Glutamatergic neuron (in vitro differentiated cells): Measurements from ENCODE around the gene PTPN7. TPM values are rescaled to one million over a fixed set of nuclear protein-coding genes. Genes with fewer than 3 reads are reported as not detected.

Experiments used
- DNase-seq: peaks from one replicate; pipeline ENCODE4 v3.0.0; 2022
- H3K27ac Mint-ChIP-seq: one replicate; pipeline ENCODE4 v1.8.0; 2020; ENCODE audit warnings: mild to moderate bottlenecking, mixed read lengths, inconsistent platforms; ENCODE audit not compliant: unreplicated experiment
- H3K27me3 Mint-ChIP-seq: one replicate; pipeline ENCODE4 v1.8.0; 2020; ENCODE audit warnings: mild to moderate bottlenecking, moderate library complexity, mixed read lengths, inconsistent platforms; ENCODE audit not compliant: unreplicated experiment
- H3K36me3 Mint-ChIP-seq: one replicate; pipeline ENCODE4 v1.8.0; 2020; ENCODE audit warnings: mild to moderate bottlenecking, mixed read lengths, inconsistent platforms; ENCODE audit not compliant: unreplicated experiment
- H3K4me1 Mint-ChIP-seq: one replicate; pipeline ENCODE4 v1.8.0; 2020; ENCODE audit warnings: mild to moderate bottlenecking, low read depth, mixed read lengths, inconsistent platforms; ENCODE audit not compliant: unreplicated experiment
- H3K4me3 Mint-ChIP-seq: one replicate; pipeline ENCODE4 v1.8.0; 2020; ENCODE audit warnings: mild to moderate bottlenecking, mixed read lengths, inconsistent platforms; ENCODE audit not compliant: unreplicated experiment
- H3K9me3 Mint-ChIP-seq: one replicate; pipeline ENCODE4 v1.8.0; 2020; ENCODE audit warnings: mild to moderate bottlenecking, moderate library complexity, mixed read lengths, inconsistent platforms; ENCODE audit not compliant: unreplicated experiment
- CTCF ChIP-seq: fragments of 200-600 bp; sonication (generic); IDR thresholded peaks from one replicate; pipeline ENCODE4 v1.5.0; 2021; ENCODE audit not compliant: partially characterized antibody, unreplicated experiment
- total RNA-seq: library from RNA; stranded (reverse); fragmentation: NEBNext Ultra II Directional; extraction: Animal tissue kit (Norgen Biotek cat#: 25700); gene quantifications from one replicate; pipeline ENCODE4 v1.2.1, GENCODE V29; 2021; ENCODE audit not compliant: unreplicated experiment

The PTPN7 gene
- total RNA-seq, 1 donor from 2014 or later, result not detected

GRCh38 chr1:202129453-202130296, 30.7 kb downstream of the PTPN7 start:
- Mint-ChIP-seq H3K4me1 (peaks cover 6% of the 10 kb centered on the region), H3K27me3 (no peaks in the 10 kb centered on the region), H3K27ac (no peak overlapping the region), H3K36me3 (no peaks in the 10 kb centered on the region), H3K4me3 (no peak overlapping the region), H3K9me3 (peaks cover 4% of the 10 kb centered on the region)
- TF ChIP-seq CTCF, result no peak
- DNase-seq, result no peak

- TF ChIP-seq CTCF, result no peak
- Mint-ChIP-seq H3K27me3 (no peaks in the 10 kb centered on the region), H3K36me3 (no peaks in the 10 kb centered on the region), H3K4me1 (peaks cover 9% of the 10 kb centered on the region), H3K4me3 (no peak overlapping the region), H3K27ac (no peak overlapping the region), H3K9me3 (peaks cover 7% of the 10 kb centered on the region)
- no peak for DNase-seq
Measured at GRCh38 chr1:202127836-202128622, 32.4 kb downstream of the PTPN7 start.

- H3K4me3 Mint-ChIP-seq, result no peak overlapping the region
- no peak for TF ChIP-seq CTCF
- H3K9me3 Mint-ChIP-seq, result peaks cover 5% of the 10 kb centered on the region
- no peak for DNase-seq
- no peak overlapping the region for H3K27ac Mint-ChIP-seq
- H3K27me3 Mint-ChIP-seq, result no peaks in the 10 kb centered on the region
- peaks cover 7% of the 10 kb centered on the region for H3K4me1 Mint-ChIP-seq
- H3K36me3 Mint-ChIP-seq, result no peaks in the 10 kb centered on the region
Measured at GRCh38 chr1:202127061-202127460, 33.3 kb downstream of the PTPN7 start.

GRCh38 chr1:202126426-202126825, 34.0 kb downstream of the PTPN7 start:
- H3K4me1 Mint-ChIP-seq, result peaks cover 7% of the 10 kb centered on the region
- H3K36me3 Mint-ChIP-seq, result no peaks in the 10 kb centered on the region
- DNase-seq, result no peak
- peaks cover 8% of the 10 kb centered on the region for H3K9me3 Mint-ChIP-seq
- H3K4me3 Mint-ChIP-seq, result no peak overlapping the region
- peaks cover 5% of the 10 kb centered on the region for H3K27me3 Mint-ChIP-seq
- H3K27ac Mint-ChIP-seq, result no peak overlapping the region
- TF ChIP-seq CTCF, result no peak

GRCh38 chr1:202125611-202126010, 34.8 kb downstream of the PTPN7 start:
- Mint-ChIP-seq H3K4me1 (peaks cover 7% of the 10 kb centered on the region), H3K27ac (no peak overlapping the region), H3K4me3 (no peak overlapping the region), H3K9me3 (peaks cover 8% of the 10 kb centered on the region), H3K36me3 (no peaks in the 10 kb centered on the region), H3K27me3 (peaks cover 5% of the 10 kb centered on the region)
- DNase-seq, result no peak
- TF ChIP-seq CTCF, result no peak
